HCT116 (cell line): Measurements from ENCODE around the gene ATP8B4.

Experiments used
- CTCF ChIP-seq, 3 experiments: fragments of 200-600 bp in 1 of 3; sonication (generic) in 1 of 3; IDR thresholded peaks in 2 of 3; conservative IDR thresholded peaks in 1 of 3; 2 replicates each; pipeline ENCODE4 v1.5.1; 2012 to 2017; ENCODE audit warnings: low read depth in 2 of 3, low read length in 2 of 3, antibody characterized with exemption in 1 of 3, borderline replicate concordance in 1 of 3, control low read depth in 1 of 3, mild to moderate bottlenecking in 1 of 3, mixed read lengths in 1 of 3, mixed run types in 1 of 3, moderate library complexity in 1 of 3; ENCODE audit not compliant: insufficient read depth in 1 of 3
- EGR1 ChIP-seq: IDR thresholded peaks from 2 replicates; pipeline ENCODE4 v1.6.1; 2012; ENCODE audit warnings: low read depth
- EZH2 ChIP-seq: fragments of 200-600 bp; sonication (generic); IDR thresholded peaks from 2 replicates; pipeline ENCODE4 v1.6.1; 2017; ENCODE audit warnings: antibody characterized with exemption, mixed run types
- EZH2phosphoT487 ChIP-seq: fragments of 200-600 bp; IDR thresholded peaks from 2 replicates; pipeline ENCODE4 v1.6.1; 2018; ENCODE audit warnings: antibody characterized with exemption, borderline replicate concordance
- MAX ChIP-seq: IDR thresholded peaks from 2 replicates; pipeline ENCODE4 v1.6.1; 2012
- POLR2A ChIP-seq: IDR thresholded peaks from 2 replicates; pipeline ENCODE4 v1.7.0; 2011; ENCODE audit warnings: borderline replicate concordance; ENCODE audit not compliant: insufficient read depth, insufficient read length; ENCODE audit errors: extremely low read depth
- RAD21 ChIP-seq: IDR thresholded peaks from 2 replicates; pipeline ENCODE4 v1.6.1; 2012; ENCODE audit warnings: low read depth, mild to moderate bottlenecking
- SIN3A ChIP-seq: IDR thresholded peaks from 2 replicates; pipeline ENCODE4 v1.6.1; 2012; ENCODE audit warnings: low read depth
- SRF ChIP-seq: IDR thresholded peaks from 2 replicates; pipeline ENCODE4 v1.6.1; 2012; ENCODE audit warnings: low read depth
- YY1 ChIP-seq: IDR thresholded peaks from 2 replicates; pipeline ENCODE4 v1.6.1; 2011; ENCODE audit warnings: low read length, low read depth, moderate library complexity, mild to moderate bottlenecking; ENCODE audit not compliant: insufficient replicate concordance; ENCODE audit errors: extremely low read depth
- ZFX ChIP-seq: fragments of 450-650 bp; IDR thresholded peaks from 2 replicates; pipeline ENCODE4 v1.6.1; 2017

DNA sequence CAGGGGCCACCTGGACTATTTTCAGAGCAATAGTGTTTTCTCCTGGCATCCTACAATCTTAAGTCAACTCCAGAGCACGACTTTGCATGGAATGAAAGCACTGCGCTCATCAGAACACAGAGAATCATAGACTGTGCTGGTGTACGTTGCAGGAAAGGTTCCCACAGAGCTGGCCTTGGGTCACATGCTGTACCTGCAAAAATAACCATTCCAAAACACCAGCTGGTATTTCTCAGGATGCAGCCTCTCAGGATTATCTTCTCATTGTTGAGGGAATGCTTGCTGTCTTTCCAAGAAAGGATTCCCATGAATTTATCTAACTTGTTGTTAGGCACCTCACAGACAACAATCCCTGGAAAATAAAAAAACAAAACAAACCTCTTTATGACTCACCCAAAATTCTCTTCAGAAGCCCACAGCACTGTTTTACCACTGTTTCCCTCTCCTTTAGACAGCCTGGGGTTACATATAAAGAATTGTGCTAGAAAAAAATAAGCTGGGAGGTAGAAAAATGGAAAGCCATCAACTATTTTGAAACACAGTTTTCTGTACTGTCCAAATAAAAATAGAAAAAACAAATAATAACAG is 131.7 kb downstream of the ATP8B4 start:
- no peak for TF ChIP-seq MAX
- no peak for TF ChIP-seq POLR2A
- TF ChIP-seq EZH2phosphoT487: no peak
- TF ChIP-seq SRF: no peak
- TF ChIP-seq CTCF (IDR thresholded peaks at IDR 0.05 in 2 of 3, conservative IDR thresholded peaks at IDR 0.05 in 1 of 3; ENCODE audit: borderline replicate concordance in 1 of 3, insufficient read depth in 1 of 3, low read depth in 2 of 3, low read length in 2 of 3): no peak
- no peak for TF ChIP-seq YY1
- no peak for TF ChIP-seq SIN3A
- no peak for TF ChIP-seq ZFX
- no peak for TF ChIP-seq EZH2
- TF ChIP-seq RAD21: no peak
- no peak for TF ChIP-seq EGR1
